Measurements from ENCODE around the gene RND1. TPM values are rescaled to one million over a fixed set of nuclear protein-coding genes. Genes with fewer than 3 reads are reported as not detected.
A peak's percentile ranks its signal among the peaks of the same experiment; 100 is the strongest.
"Not testable (repeated sequence)": the region's sequence is repeated elsewhere in the genome, so short reads cannot be mapped to it uniquely, and the experiment has no call there.

RND1 gene
- total RNA-seq, result 0.29 and 0.36 TPM in 2 replicates

- H3K9me3 ChIP-seq (ENCODE audit: low read depth, low read length), result no peaks in the 10 kb centered on the region
- TF ChIP-seq CTCF (IDR thresholded peaks at IDR 0.05; ENCODE audit: extremely low read depth, low read depth, low read length), result no peak
- H3K4me1 ChIP-seq (ENCODE audit: insufficient read depth, low read length), result peaks cover 7% of the 10 kb centered on the region
- no peaks in the 10 kb centered on the region for H3K36me3 ChIP-seq (ENCODE audit: insufficient read depth, low read length)
- peak within 1 kb of the TSS; percentile 99 for H2AFZ ChIP-seq (ENCODE audit: low read length)
- H3K4me2 ChIP-seq (ENCODE audit: insufficient read depth, low read length), result peak within 1 kb of the TSS; percentile 97
- H4K20me1 ChIP-seq (ENCODE audit: insufficient read depth, low read length), result no peaks in the 10 kb centered on the region
- no peaks in the 10 kb centered on the region for H3K79me2 ChIP-seq (ENCODE audit: insufficient read depth, low read length)
- H3K27me3 ChIP-seq (ENCODE audit: insufficient read depth, low read length), result peaks cover 33% of the 10 kb centered on the region
- DNase-seq (ENCODE audit: insufficient read length, low spot score, missing footprints), result peak; percentile 97
- peak within 1 kb of the TSS; percentile 85 for H3K4me3 ChIP-seq (ENCODE audit: insufficient read depth, low read length)
- no peak within 1 kb of the TSS for H3K27ac ChIP-seq (ENCODE audit: low read depth, low read length)
These were observed at the start of gene RND1 for GRCh38 chr12:48865281-48866051. RND1 (minus strand) TSS chr12:48865870; CDS start chr12:48865767, 103 bp downstream.

GRCh38 chr12:48910196-48910595 is 44.5 kb upstream of the RND1 start:
- no peaks in the 10 kb centered on the region for H3K9me3 ChIP-seq (ENCODE audit: low read depth, low read length)
- H3K27me3 ChIP-seq (ENCODE audit: insufficient read depth, low read length), result no peaks in the 10 kb centered on the region
- H3K36me3 ChIP-seq (ENCODE audit: insufficient read depth, low read length), result no peaks in the 10 kb centered on the region
- H4K20me1 ChIP-seq (ENCODE audit: insufficient read depth, low read length), result no peaks in the 10 kb centered on the region
- no peak for DNase-seq (ENCODE audit: insufficient read length, low spot score, missing footprints)
- H3K4me1 ChIP-seq (ENCODE audit: insufficient read depth, low read length), result no peaks in the 10 kb centered on the region
- no peak overlapping the region for H3K4me3 ChIP-seq (ENCODE audit: insufficient read depth, low read length)
- H2AFZ ChIP-seq (ENCODE audit: low read length), result no peak overlapping the region
- H3K4me2 ChIP-seq (ENCODE audit: insufficient read depth, low read length), result no peak overlapping the region
- H3K27ac ChIP-seq (ENCODE audit: low read depth, low read length), result no peak overlapping the region
- no peak for TF ChIP-seq CTCF (IDR thresholded peaks at IDR 0.05; ENCODE audit: extremely low read depth, low read depth, low read length)
- H3K79me2 ChIP-seq (ENCODE audit: insufficient read depth, low read length), result no peaks in the 10 kb centered on the region

- not testable (repeated sequence) for H3K4me3 ChIP-seq (ENCODE audit: insufficient read depth, low read length); H3K79me2 ChIP-seq (ENCODE audit: insufficient read depth, low read length); H3K27me3 ChIP-seq (ENCODE audit: insufficient read depth, low read length); H3K4me2 ChIP-seq (ENCODE audit: insufficient read depth, low read length); H3K9me3 ChIP-seq (ENCODE audit: low read depth, low read length); H3K36me3 ChIP-seq (ENCODE audit: insufficient read depth, low read length); H2AFZ ChIP-seq (ENCODE audit: low read length); H3K27ac ChIP-seq (ENCODE audit: low read depth, low read length); H4K20me1 ChIP-seq (ENCODE audit: insufficient read depth, low read length); DNase-seq (ENCODE audit: insufficient read length, low spot score, missing footprints); H3K4me1 ChIP-seq (ENCODE audit: insufficient read depth, low read length)
These were observed 44.0 kb upstream of the RND1 start for GRCh38 chr12:48909698-48910097.

GRCh38 chr12:48907245-48907644 is 41.6 kb upstream of the RND1 start:
- no peak for TF ChIP-seq CTCF (IDR thresholded peaks at IDR 0.05; ENCODE audit: extremely low read depth, low read depth, low read length)
- Histone ChIP-seq H3K4me3 (ENCODE audit: insufficient read depth, low read length) (no peak overlapping the region), H3K27me3 (ENCODE audit: insufficient read depth, low read length) (no peaks in the 10 kb centered on the region), H3K27ac (ENCODE audit: low read depth, low read length) (no peak overlapping the region), H3K36me3 (ENCODE audit: insufficient read depth, low read length) (no peaks in the 10 kb centered on the region), H2AFZ (ENCODE audit: low read length) (no peak overlapping the region), H4K20me1 (ENCODE audit: insufficient read depth, low read length) (no peaks in the 10 kb centered on the region), H3K79me2 (ENCODE audit: insufficient read depth, low read length) (no peaks in the 10 kb centered on the region), H3K4me1 (ENCODE audit: insufficient read depth, low read length) (peaks cover 2% of the 10 kb centered on the region), H3K9me3 (ENCODE audit: low read depth, low read length) (no peaks in the 10 kb centered on the region), H3K4me2 (ENCODE audit: insufficient read depth, low read length) (no peak overlapping the region)
- no peak for DNase-seq (ENCODE audit: insufficient read length, low spot score, missing footprints)

Data from osteoblast (primary cell).